ENCODE results near the gene PCDHB16.
A peak's percentile ranks its signal among the peaks of the same experiment; 100 is the strongest.
"Not testable (repeated sequence)": the region's sequence is repeated elsewhere in the genome, so short reads cannot be mapped to it uniquely, and the experiment has no call there.

The PCDHB16 gene

GRCh38 chr5:141223112-141223783 is 41.1 kb downstream of the PCDHB16 start, which contains the start of gene PCDHB14:
TSS of gene PCDHB14 (plus strand) at chr5:141223343. CDS start at chr5:141223506, 163 bp downstream.
- Histone ChIP-seq H2AFZ (ENCODE audit: low read depth) (peak within 1 kb of the TSS; percentile 62), H3K36me3 (ENCODE audit: insufficient read depth) (no peaks in the 10 kb centered on the region), H3K79me2 (ENCODE audit: insufficient read depth, low read depth) (no peaks in the 10 kb centered on the region), H3K27ac (no peak within 1 kb of the TSS), H3K4me1 (ENCODE audit: low read depth, poor library complexity, severe bottlenecking) (no peaks in the 10 kb centered on the region), H3K4me2 (peak within 1 kb of the TSS; percentile 26; the same call in 1 of the 2 replicates), H4K20me1 (ENCODE audit: insufficient read depth) (no peaks in the 10 kb centered on the region), H3K27me3 (ENCODE audit: insufficient read depth, low read depth) (no peaks in the 10 kb centered on the region), H3K9ac (no peak within 1 kb of the TSS; the same call in 1 of the 2 replicates), H3K4me3 (IDR thresholded peaks at IDR 0.05; ENCODE audit: insufficient read depth, low read depth, low read length) (no peak within 1 kb of the TSS)
- peak; percentile 58 for TF ChIP-seq CTCF (conservative IDR thresholded peaks at IDR 0.05; ENCODE audit: low read depth, low read length)

GRCh38 chr5:141224844-141225243 is 42.7 kb downstream of the PCDHB16 start:
- H3K79me2 ChIP-seq (ENCODE audit: insufficient read depth, low read depth); H3K36me3 ChIP-seq (ENCODE audit: insufficient read depth); H3K4me1 ChIP-seq (ENCODE audit: low read depth, poor library complexity, severe bottlenecking); H3K4me2 ChIP-seq; H3K4me3 ChIP-seq (IDR thresholded peaks at IDR 0.05; ENCODE audit: insufficient read depth, low read depth, low read length); H2AFZ ChIP-seq (ENCODE audit: low read depth); H3K9ac ChIP-seq; H3K27ac ChIP-seq; H3K27me3 ChIP-seq (ENCODE audit: insufficient read depth, low read depth); H4K20me1 ChIP-seq (ENCODE audit: insufficient read depth): not testable (repeated sequence)

GRCh38 chr5:141225421-141225820 is 43.2 kb downstream of the PCDHB16 start:
- not testable (repeated sequence) for H2AFZ ChIP-seq (ENCODE audit: low read depth); H3K4me3 ChIP-seq (IDR thresholded peaks at IDR 0.05; ENCODE audit: insufficient read depth, low read depth, low read length); H3K36me3 ChIP-seq (ENCODE audit: insufficient read depth); H3K27ac ChIP-seq; H3K4me1 ChIP-seq (ENCODE audit: low read depth, poor library complexity, severe bottlenecking); H4K20me1 ChIP-seq (ENCODE audit: insufficient read depth); H3K27me3 ChIP-seq (ENCODE audit: insufficient read depth, low read depth); H3K9ac ChIP-seq; H3K79me2 ChIP-seq (ENCODE audit: insufficient read depth, low read depth); H3K4me2 ChIP-seq

- H3K4me2 ChIP-seq: no peak overlapping the region
- H3K27ac ChIP-seq: no peak overlapping the region
- no peaks in the 10 kb centered on the region for H3K79me2 ChIP-seq (ENCODE audit: insufficient read depth, low read depth)
- no peaks in the 10 kb centered on the region for H3K27me3 ChIP-seq (ENCODE audit: insufficient read depth, low read depth)
- no peaks in the 10 kb centered on the region for H3K4me1 ChIP-seq (ENCODE audit: low read depth, poor library complexity, severe bottlenecking)
- TF ChIP-seq CTCF (conservative IDR thresholded peaks at IDR 0.05; ENCODE audit: low read depth, low read length): no peak
- no peaks in the 10 kb centered on the region for H3K36me3 ChIP-seq (ENCODE audit: insufficient read depth)
- H3K9ac ChIP-seq: no peak overlapping the region
- H2AFZ ChIP-seq (ENCODE audit: low read depth): no peak overlapping the region
- no peaks in the 10 kb centered on the region for H4K20me1 ChIP-seq (ENCODE audit: insufficient read depth)
- H3K4me3 ChIP-seq (IDR thresholded peaks at IDR 0.05; ENCODE audit: insufficient read depth, low read depth, low read length): no peak overlapping the region
Measured at GRCh38 chr5:141234109-141234667, 52.0 kb downstream of the PCDHB16 start.

Data from KMS-11 (cell line).